PC-3 (cell line): ENCODE measurements around the gene ERFE.

Experiments
- EZH2 ChIP-seq: fragments of 300-600 bp; sonication (generic); IDR thresholded peaks from one replicate; pipeline ENCODE4 v1.6.1; 2017; ENCODE audit warnings: antibody characterized with exemption, mild to moderate bottlenecking, low read length; ENCODE audit not compliant: unreplicated experiment
- EZH2phosphoT487 ChIP-seq: fragments of 300-600 bp; sonication (generic); IDR thresholded peaks from 2 replicates; pipeline ENCODE4 v1.6.1; 2018; ENCODE audit warnings: mild to moderate bottlenecking, antibody characterized with exemption, low read length, borderline replicate concordance
- TF ChIP-seq, protein P1 (sequence below): fragments of 300-600 bp; sonication (generic); conservative IDR thresholded peaks from 2 replicates; pipeline ENCODE4 v1.5.1; 2017; ENCODE audit warnings: antibody characterized with exemption, low read depth, mild to moderate bottlenecking, low read length

DNA sequence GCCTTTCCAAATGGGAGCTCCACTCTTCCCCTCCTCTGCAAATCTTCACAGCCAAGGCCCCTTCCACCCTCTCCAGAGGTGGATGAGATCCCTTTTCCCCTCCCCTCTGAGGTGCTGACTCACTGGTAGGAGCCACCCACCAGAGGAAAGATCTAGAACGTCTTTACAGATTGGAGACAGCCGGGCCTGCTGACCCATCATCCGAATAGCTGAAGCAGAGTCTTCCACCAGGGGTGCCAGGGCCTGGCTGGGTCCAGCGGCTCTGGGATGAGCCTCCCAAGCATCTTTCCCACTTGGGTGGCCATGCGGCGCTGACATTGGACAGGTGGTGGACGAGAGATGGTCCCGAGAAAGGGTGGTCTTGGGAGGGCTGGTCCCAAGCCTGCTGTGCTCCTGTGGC is 9.0 kb downstream of the ERFE start:
- no peak for TF ChIP-seq EZH2
- TF ChIP-seq, protein P1, sequence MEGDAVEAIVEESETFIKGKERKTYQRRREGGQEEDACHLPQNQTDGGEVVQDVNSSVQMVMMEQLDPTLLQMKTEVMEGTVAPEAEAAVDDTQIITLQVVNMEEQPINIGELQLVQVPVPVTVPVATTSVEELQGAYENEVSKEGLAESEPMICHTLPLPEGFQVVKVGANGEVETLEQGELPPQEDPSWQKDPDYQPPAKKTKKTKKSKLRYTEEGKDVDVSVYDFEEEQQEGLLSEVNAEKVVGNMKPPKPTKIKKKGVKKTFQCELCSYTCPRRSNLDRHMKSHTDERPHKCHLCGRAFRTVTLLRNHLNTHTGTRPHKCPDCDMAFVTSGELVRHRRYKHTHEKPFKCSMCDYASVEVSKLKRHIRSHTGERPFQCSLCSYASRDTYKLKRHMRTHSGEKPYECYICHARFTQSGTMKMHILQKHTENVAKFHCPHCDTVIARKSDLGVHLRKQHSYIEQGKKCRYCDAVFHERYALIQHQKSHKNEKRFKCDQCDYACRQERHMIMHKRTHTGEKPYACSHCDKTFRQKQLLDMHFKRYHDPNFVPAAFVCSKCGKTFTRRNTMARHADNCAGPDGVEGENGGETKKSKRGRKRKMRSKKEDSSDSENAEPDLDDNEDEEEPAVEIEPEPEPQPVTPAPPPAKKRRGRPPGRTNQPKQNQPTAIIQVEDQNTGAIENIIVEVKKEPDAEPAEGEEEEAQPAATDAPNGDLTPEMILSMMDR = no peak
- no peak for TF ChIP-seq EZH2phosphoT487
